Hepatic stellate cell (primary cell): ENCODE results near the gene PARP14.
"Not testable (repeated sequence)": the region's sequence is repeated elsewhere in the genome, so short reads cannot be mapped to it uniquely, and the experiment has no call there.

Source experiments
- DNase-seq: peaks from one replicate; pipeline ENCODE4 v3.0.0; 2011; ENCODE audit warnings: low spot score

The PARP14 gene

DNA sequence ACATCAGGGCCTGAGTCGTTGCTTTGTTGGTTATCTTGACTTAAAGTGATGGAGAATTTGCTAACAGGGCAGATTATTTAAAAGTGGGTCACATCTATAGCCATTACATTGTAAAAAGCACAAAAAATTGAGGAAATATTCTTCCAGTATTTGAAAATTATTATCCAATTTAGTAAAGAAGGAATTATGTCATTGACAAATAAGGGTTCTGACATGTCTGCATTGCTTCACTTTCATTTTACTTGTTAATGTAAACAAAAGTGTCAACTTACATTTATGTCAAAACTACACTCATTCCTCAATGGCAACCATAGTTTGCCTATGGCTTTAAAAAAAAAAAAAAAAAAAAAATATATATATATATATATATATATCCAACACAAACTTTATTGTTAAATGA lies 3.4 kb upstream of the PARP14 start:
- DNase-seq = no peak

GRCh38 chr3:122678506-122678905 lies 2.1 kb upstream of the PARP14 start:
- DNase-seq = no peak

GRCh38 chr3:122679085-122679881 lies 1.4 kb upstream of the PARP14 start:
- DNase-seq = peak; percentile 62

- DNase-seq = peak; percentile 9
Observed at GRCh38 chr3:122679882-122680474, 661 bp upstream of the PARP14 start.

GRCh38 chr3:122681284-122681973 lies 790 bp downstream of the PARP14 start:
- DNase-seq = peak; percentile 4

DNA sequence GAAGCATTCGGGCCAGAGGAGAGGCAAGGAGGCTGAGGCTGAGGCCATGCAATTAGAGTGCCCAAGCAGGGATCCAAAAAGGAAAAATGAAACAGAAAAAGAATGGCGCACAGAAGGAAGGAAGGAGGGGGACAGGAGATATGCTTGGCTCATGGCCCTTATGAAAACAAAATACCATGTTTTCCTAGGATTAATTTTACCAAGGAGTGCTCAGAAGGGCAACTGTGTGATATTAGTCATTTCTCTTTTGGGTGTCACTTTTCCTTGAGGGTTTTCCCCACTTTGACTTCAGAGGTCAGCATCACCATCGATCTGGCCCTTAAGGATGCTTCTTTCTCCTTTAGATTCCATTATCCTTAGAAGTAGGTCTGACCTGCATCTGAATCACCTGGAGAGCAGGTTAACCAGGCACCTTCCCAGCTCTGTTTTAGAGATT lies 1.4 kb downstream of the PARP14 start:
- no peak for DNase-seq

DNA sequence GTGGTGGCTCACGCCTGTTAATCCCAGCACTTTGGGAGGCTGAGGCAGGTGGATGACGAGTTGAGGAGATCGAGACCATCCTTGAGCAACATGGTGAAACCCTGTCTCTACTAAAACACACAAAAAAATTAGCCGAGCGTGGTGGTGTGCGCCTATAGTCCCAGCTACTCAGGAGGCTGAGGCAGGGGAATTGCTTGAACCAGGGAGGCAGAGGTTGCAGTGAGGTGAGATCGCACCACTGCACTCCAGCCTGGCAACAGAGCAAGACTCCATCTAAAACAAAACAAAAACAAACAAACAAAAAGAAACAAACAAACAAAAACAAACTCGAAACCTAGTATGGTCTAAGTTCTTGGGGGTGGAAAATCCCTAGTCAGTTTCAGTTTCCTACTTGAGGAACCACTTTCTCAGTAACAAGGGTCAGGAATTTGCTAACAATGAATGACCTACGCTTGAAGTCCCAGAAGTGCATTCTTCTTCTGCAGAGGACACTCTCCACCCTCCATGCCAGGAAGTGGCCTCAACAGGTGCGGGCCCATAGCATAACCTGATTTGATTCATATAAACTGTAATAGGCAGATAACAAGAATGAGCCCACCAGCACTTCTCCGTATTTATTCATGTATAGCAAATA lies 2.3 kb downstream of the PARP14 start:
- DNase-seq = not testable (repeated sequence)

DNA sequence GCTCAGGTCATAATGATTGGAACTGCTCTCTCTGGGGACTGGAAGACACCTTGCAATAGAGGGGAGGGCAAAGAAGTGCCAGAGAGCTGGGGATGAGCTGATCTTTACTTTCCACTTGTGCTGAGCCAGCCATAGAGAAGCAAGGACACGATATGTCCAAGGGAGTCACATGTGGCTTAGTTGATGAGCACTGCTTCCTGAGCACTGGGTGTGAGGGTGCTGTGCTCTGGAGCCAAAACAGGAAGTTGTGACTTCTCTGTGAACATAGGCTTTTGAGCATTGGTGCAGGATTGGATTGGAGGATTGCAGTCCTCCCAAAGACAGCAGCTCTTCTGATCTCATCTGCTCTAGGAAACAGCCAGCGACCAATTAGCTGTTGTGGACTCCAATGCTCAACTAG lies 6.7 kb downstream of the PARP14 start:
- no peak for DNase-seq

DNA sequence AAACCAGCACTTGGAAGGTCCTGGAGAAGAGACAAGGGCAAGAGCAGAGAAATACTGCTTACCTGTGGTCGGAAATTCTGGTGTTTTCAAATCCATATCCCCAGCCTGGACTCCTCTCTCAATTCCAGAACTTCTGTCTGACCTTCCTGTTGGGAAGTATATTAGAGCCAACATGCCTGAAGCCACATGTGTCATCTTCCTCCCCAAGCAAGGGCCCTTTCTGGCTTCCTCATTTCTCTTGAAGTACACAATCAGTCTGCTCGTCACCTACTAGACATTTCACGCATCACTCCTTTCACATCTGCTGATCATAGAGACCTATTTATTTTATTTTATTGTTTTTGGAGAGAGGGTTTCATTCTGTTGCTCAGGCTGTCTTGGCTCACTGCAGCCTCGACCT lies 8.4 kb downstream of the PARP14 start:
- DNase-seq = no peak

- peak; percentile 8 for DNase-seq
Observed at GRCh38 chr3:122689587-122689986, 8.9 kb downstream of the PARP14 start.

DNA sequence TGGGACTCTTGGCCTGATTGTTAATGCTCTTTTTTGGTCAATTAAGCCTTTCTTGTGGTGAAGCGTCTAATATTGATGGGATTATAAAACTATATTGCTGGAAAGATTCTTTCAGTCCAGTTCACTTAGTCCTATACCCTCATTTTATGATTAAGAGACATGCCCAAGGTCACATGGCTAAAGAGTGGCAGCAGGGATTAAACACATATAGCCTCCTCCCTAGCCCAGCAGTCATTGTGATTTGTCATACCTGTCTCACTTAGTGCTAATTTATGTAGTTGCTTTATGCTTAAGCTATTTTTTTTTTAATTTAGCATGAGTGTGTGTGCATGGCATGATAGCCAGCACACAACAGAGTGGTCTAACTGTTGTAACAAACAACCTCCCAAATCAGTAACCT lies 9.5 kb downstream of the PARP14 start:
- no peak for DNase-seq

DNA sequence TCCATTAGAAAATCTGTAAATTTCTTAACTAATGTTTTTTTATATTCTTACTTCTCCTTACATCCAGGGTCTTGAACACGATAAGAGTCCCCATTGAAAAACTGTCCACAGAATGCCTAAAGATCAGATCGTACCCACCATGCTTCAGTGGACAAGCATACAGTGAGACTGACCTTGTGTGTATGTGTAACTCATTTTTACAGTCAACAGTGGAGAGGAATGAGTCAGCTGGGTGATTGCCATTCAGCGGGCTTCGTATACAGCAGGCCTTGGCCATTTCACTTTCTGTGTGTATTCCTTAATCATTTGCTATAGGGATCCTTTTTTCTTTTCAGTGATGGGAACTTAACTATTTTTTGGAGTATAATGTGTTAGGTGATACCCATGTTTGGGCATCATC lies 10.6 kb downstream of the PARP14 start:
- DNase-seq = no peak

DNA sequence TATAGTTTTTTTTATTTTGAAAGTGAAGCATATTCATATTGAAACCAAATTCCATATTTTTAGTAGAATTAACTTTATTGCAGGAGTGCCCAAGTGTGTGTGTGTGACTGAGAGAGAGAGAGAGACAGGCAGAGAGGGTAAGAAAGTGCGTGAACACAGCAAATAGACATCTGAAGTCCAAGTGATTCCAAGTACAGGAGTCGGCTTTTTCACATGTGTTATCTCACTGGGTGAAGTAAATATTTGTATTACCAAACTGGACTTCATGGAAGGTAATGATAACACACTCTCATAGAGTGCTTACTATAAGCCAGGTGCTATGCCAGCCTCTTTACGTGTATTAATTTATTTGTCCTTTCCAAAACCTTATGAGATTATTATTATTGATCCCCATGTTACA lies 12.0 kb downstream of the PARP14 start:
- DNase-seq = no peak

GRCh38 chr3:122694966-122695365 lies 14.3 kb downstream of the PARP14 start:
- DNase-seq = no peak

GRCh38 chr3:122695927-122696561 lies 15.4 kb downstream of the PARP14 start:
- DNase-seq = no peak

DNA sequence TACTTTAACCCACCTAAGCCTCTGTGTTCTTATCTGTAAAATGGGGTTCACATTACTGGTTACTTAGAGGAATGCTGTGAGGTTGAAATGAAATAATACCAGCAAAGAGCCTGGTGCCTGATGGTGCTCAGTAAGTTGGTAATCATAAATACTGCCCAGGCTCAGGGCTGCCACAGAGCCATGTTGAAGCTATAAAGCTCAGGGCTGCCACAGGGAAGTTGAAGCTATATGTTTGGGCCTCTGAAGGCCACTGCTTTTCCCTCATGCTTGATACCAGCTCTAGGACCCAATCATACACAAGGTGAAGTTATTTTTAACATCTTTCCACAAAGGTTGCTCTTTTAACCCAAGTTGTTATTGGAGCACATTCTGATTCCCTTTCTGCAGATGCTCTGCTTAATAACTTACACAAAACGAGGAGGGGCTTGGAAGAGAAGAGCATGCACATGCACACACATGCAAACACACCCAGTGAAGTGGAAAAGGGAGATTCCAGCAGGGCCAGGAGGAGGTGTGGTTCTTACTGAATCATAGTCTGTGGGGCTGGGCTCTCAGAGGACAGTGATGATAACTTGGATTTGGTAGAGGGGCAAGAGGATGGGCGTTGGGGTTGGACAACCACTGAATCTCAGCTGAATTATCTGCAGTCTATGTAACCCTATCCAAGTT lies 17.4 kb downstream of the PARP14 start:
- no peak for DNase-seq

- DNase-seq = no peak
Observed at GRCh38 chr3:122700193-122700592, 19.6 kb downstream of the PARP14 start.

GRCh38 chr3:122705379-122705778 lies 24.7 kb downstream of the PARP14 start:
- DNase-seq = no peak

DNA sequence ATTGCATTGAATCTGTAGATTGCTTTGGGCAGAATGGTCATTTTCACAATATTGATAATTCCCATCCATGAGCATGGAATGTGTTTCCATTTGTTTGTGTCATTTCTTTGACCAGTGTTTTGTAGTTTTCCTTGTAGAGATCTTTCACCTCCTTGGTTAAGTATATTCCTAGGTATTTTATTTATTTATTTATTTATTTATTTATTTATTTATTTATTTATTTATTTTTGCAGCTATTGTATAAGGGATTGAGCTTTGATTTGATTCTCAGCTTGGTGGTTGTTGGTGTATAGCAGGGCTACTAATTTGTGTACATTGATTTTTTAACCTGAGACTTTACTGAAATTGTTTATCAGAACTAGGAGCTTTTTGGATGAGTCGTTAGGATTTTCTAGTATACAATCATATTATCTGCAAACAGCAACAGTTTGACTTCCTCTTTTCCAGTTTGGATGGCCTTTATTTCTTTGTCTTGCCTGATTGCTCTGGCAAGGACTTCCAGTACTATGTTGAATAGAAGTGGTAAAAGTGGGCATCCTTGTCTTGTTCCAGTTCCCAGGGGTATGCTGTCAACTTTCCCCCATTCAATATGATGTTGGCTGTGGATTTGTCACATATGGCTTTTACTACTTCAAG lies 30.1 kb downstream of the PARP14 start:
- not testable (repeated sequence) for DNase-seq

- DNase-seq = no peak
Observed at GRCh38 chr3:122714273-122714672, 33.6 kb downstream of the PARP14 start.

DNA sequence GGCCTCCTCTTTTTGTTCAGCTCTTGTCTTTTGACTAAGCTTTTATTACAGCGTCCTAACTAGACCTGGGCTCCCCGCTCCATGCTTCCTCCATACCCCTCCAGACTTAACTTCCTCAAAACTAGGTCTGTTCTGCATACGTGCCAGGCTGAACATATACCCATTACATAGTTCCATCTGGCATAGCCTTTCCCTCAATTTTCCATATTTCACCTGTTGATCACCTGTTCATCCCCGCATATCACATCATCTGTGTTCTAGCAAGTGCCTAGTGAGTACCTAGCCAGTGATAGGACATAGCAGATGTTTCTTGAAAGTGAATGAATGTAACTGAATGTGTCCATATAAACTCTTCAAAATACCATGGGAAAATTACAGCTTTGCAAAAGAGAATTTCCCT lies 36.0 kb downstream of the PARP14 start:
- DNase-seq = no peak
